Duodenal mucosa (tissue), 2 donors: ENCODE data around the gene LPP.

Source experiments
- H3K27ac ChIP-seq: one replicate; pipeline ENCODE4 v1.7.0; 2013; ENCODE audit warnings: low read depth, low read length
- H3K27me3 ChIP-seq, 2 donors: one replicate each; pipeline ENCODE4 v1.7.0; 2013; ENCODE audit warnings: low read length in 2 of 2, control low read depth in 1 of 2; ENCODE audit not compliant: insufficient read depth in 2 of 2, control insufficient read depth in 1 of 2
- H3K36me3 ChIP-seq, 2 donors: one replicate each; pipeline ENCODE4 v1.7.0; 2013; ENCODE audit warnings: low read length in 2 of 2, control low read depth in 1 of 2; ENCODE audit not compliant: insufficient read depth in 2 of 2, control insufficient read depth in 1 of 2
- H3K4me1 ChIP-seq, 2 donors: one replicate each; pipeline ENCODE4 v1.7.0; 2013; ENCODE audit warnings: low read length in 2 of 2, control low read depth in 1 of 2; ENCODE audit not compliant: insufficient read depth in 2 of 2, control insufficient read depth in 1 of 2
- H3K4me3 ChIP-seq, 2 donors: one replicate each; pipeline ENCODE4 v1.7.0; 2013; ENCODE audit warnings: low read length in 2 of 2, low read depth in 1 of 2
- H3K9ac ChIP-seq, 2 donors: one replicate each; pipeline ENCODE4 v1.7.0; 2013; ENCODE audit warnings: low read length in 2 of 2, low read depth in 1 of 2
- H3K9me3 ChIP-seq, 2 donors: one replicate each; pipeline ENCODE4 v1.7.0; 2013; ENCODE audit warnings: low read length in 2 of 2, control low read depth in 1 of 2; ENCODE audit not compliant: control insufficient read depth in 1 of 2

LPP gene

DNA sequence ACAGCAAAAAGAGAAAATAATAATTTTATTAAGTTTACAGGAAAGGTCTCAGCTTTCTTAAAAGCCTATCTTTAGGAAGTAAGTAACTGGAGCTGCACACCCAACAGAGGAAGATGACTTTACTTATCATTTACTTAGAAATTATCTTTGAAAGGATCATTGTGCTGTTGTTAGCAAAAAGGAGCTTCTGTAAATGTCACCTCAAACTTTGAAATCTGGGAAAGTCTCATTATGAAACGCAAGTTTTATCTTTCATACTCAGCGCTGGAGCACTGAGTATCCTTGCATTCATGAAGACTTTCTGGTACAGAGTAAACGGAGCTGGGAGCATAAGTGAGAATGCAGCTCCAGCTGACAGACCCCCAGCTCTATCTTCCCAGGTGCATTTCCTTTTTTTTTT is 526.6 kb downstream of the LPP start:
- Histone ChIP-seq H3K9me3 (no peaks in the 10 kb centered on the region), H3K4me1 (peaks cover 15 to 17% of the 10 kb centered on the region in 2 donors), H3K4me3 (no peak overlapping the region), H3K27me3 (no peaks in the 10 kb centered on the region), H3K9ac (no peak overlapping the region), H3K27ac (no peak overlapping the region), H3K36me3 (no peaks in the 10 kb centered on the region)

DNA sequence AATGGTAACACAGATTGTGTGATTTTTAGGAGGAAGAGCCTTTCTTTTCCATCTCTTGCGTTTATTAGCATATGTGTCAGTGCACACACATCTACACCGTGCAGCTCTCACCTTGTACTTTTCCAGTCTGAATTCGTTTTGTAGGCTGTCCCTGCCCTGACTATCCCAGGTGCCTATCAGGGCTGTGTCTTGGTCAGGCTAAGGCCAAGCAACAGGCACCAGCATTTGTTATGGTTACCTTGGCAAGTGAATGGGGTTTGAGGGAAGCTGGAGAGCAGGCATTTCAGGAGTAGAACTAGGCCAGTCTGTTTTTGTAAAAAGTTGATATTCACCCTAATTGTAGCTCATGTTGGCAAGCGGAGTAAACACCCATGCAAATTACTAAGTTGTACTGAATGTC is 528.4 kb downstream of the LPP start:
- Histone ChIP-seq H3K36me3 (no peaks in the 10 kb centered on the region), H3K27me3 (no peaks in the 10 kb centered on the region), H3K9me3 (no peaks in the 10 kb centered on the region), H3K9ac (no peak overlapping the region), H3K27ac (no peak overlapping the region), H3K4me3 (no peak overlapping the region), H3K4me1 (peaks cover 15 to 17% of the 10 kb centered on the region in 2 donors)

DNA sequence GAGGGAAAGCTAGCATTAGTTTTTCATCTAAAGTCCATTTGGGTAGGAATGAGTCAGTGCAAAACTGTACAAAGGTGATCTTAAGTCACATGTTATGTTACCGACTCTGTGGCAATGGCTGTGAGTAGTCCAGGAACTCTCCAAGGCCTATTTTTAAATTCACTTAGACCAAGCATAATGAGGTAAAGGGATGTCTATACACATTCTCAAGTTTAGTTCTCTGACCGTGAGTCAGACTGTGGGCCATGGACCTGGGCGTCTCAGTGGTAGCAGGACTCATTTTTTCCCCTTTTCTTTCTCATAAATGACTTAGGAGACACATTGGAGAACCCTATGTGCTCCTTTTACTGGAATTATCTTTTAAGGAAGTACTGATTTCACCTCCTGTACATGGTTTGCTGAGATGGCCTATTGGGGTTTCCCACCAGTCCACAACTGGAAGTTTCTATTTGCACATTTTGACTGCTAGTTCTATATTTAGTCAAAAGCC is 529.1 kb downstream of the LPP start:
- H3K9ac ChIP-seq: no peak overlapping the region
- no peak overlapping the region for H3K27ac ChIP-seq
- no peaks in the 10 kb centered on the region for H3K9me3 ChIP-seq
- no peaks in the 10 kb centered on the region for H3K27me3 ChIP-seq
- H3K4me3 ChIP-seq: no peak overlapping the region
- peaks cover 15 to 17% of the 10 kb centered on the region in 2 donors for H3K4me1 ChIP-seq
- no peaks in the 10 kb centered on the region for H3K36me3 ChIP-seq

GRCh38 chr3:188684276-188684675 is 530.3 kb downstream of the LPP start:
- Histone ChIP-seq H3K4me1 (peaks cover 17 to 20% of the 10 kb centered on the region in 2 donors), H3K27ac (no peak overlapping the region), H3K36me3 (no peaks in the 10 kb centered on the region)

GRCh38 chr3:188685789-188686188 is 531.8 kb downstream of the LPP start:
- no peaks in the 10 kb centered on the region for H3K9me3 ChIP-seq
- H3K4me3 ChIP-seq: no peak overlapping the region
- H3K4me1 ChIP-seq: peaks cover 17 to 23% of the 10 kb centered on the region in 2 donors
- no peaks in the 10 kb centered on the region for H3K27me3 ChIP-seq
- no peak overlapping the region for H3K9ac ChIP-seq
- H3K27ac ChIP-seq: no peak overlapping the region
- H3K36me3 ChIP-seq: no peaks in the 10 kb centered on the region

More at GRCh38 chr3:188684276-188684675, 530.3 kb downstream of the LPP start:
- H3K4me3 ChIP-seq: no peak overlapping the region
- no peaks in the 10 kb centered on the region for H3K27me3 ChIP-seq
- H3K9ac ChIP-seq: no peak overlapping the region
- H3K9me3 ChIP-seq: no peaks in the 10 kb centered on the region

- H3K36me3 ChIP-seq: no peaks in the 10 kb centered on the region
- H3K9ac ChIP-seq: no peak overlapping the region
- no peak overlapping the region for H3K4me3 ChIP-seq
- H3K4me1 ChIP-seq: peaks cover 17 to 23% of the 10 kb centered on the region in 2 donors
- no peaks in the 10 kb centered on the region for H3K9me3 ChIP-seq
- no peaks in the 10 kb centered on the region for H3K27me3 ChIP-seq
- H3K27ac ChIP-seq: no peak overlapping the region
Measured at GRCh38 chr3:188686324-188686723, 532.4 kb downstream of the LPP start.

- H3K9ac ChIP-seq: no peak overlapping the region
- no peaks in the 10 kb centered on the region for H3K27me3 ChIP-seq
- H3K36me3 ChIP-seq: no peaks in the 10 kb centered on the region
- H3K4me3 ChIP-seq: no peak overlapping the region
- peaks cover 15 to 20% of the 10 kb centered on the region in 2 donors for H3K4me1 ChIP-seq
- H3K9me3 ChIP-seq: no peaks in the 10 kb centered on the region
- H3K27ac ChIP-seq: no peak overlapping the region
Measured at GRCh38 chr3:188687389-188687788, 533.4 kb downstream of the LPP start.

DNA sequence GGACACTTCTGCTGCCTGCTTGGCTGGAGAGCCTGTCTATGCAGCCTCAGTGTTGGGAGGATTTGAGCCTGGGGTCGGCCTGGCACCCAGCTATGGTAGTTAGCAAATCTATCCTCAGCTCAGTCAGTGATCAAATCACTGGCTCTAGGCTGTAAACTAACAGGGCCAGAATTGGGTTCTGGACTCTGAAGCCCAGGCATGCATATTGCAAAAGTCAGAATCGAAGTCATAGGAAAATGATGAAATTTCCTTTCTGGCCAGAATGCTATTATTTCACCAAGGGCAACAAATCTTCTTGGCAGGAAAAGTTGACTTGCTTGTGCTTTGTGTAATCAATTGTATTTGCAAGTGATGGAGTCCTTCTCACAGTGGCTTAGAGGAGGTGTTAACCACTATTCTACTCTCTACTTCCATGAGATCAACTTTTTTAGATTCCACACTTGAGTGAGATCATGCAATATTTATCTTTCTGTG is 535.2 kb downstream of the LPP start:
- Histone ChIP-seq H3K27me3 (no peaks in the 10 kb centered on the region), H3K27ac (no peak overlapping the region), H3K9ac (no peak overlapping the region)

GRCh38 chr3:188690064-188690463 is 536.1 kb downstream of the LPP start:
- Histone ChIP-seq H3K27me3 (no peaks in the 10 kb centered on the region), H3K9ac (no peak overlapping the region), H3K4me3 (no peak overlapping the region), H3K4me1 (peaks cover 0 to 8% of the 10 kb centered on the region in 2 donors), H3K9me3 (no peaks in the 10 kb centered on the region), H3K27ac (no peak overlapping the region), H3K36me3 (no peaks in the 10 kb centered on the region)

More for the DNA sequence above, 535.2 kb downstream of the LPP start:
- Histone ChIP-seq H3K4me3 (no peak overlapping the region), H3K9me3 (no peaks in the 10 kb centered on the region), H3K4me1 (peaks cover 0 to 8% of the 10 kb centered on the region in 2 donors), H3K36me3 (no peaks in the 10 kb centered on the region)

- H3K9me3 ChIP-seq: no peaks in the 10 kb centered on the region
- no peaks in the 10 kb centered on the region for H3K36me3 ChIP-seq
- H3K9ac ChIP-seq: no peak overlapping the region
- no peak overlapping the region for H3K4me3 ChIP-seq
- peaks cover 0 to 8% of the 10 kb centered on the region in 2 donors for H3K4me1 ChIP-seq
- H3K27ac ChIP-seq: no peak overlapping the region
- H3K27me3 ChIP-seq: no peaks in the 10 kb centered on the region
Measured at GRCh38 chr3:188691004-188691403, 537.0 kb downstream of the LPP start.

DNA sequence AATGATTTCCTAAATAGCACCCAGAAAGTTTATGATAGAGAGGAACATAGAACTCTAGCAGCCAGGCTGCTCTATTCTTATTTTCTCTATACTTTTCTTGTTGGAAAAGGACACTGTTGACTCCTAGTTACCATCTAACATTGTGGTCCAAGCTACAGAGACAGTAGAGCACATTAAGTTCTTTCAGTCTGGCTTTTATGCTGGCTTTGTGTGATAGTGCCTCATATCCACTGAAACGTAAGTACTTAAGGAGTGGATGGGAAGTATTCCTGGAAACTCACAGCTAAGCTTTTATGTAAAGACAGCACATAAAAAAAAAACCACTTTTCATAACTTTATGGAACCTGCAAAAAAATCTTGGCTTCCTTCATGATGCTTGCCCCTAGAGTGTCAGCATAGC is 537.7 kb downstream of the LPP start:
- H3K9me3 ChIP-seq: no peaks in the 10 kb centered on the region
- no peaks in the 10 kb centered on the region for H3K36me3 ChIP-seq
- no peak overlapping the region for H3K9ac ChIP-seq
- no peak overlapping the region for H3K4me3 ChIP-seq
- peaks cover 0 to 8% of the 10 kb centered on the region in 2 donors for H3K4me1 ChIP-seq
- no peak overlapping the region for H3K27ac ChIP-seq
- no peaks in the 10 kb centered on the region for H3K27me3 ChIP-seq
